Neuronal stem cell (in vitro differentiated cells): ENCODE measurements around the gene CENPW.

Experiments
- DNase-seq: peaks from one replicate; pipeline ENCODE4 v3.0.0-alpha.2; 2013; ENCODE audit warnings: low spot score
- H2AFZ ChIP-seq: one replicate; pipeline ENCODE4 v1.6.1; 2013; ENCODE audit warnings: mild to moderate bottlenecking, low read length, inconsistent platforms
- H2AK5ac ChIP-seq: 2 replicates; pipeline ENCODE4 v1.6.1; 2013; ENCODE audit warnings: low read depth, mild to moderate bottlenecking, inconsistent platforms, low read length, moderate library complexity, mixed read lengths
- H2BK120ac ChIP-seq: 2 replicates; pipeline ENCODE4 v1.6.1; 2013; ENCODE audit warnings: low read depth, mild to moderate bottlenecking, inconsistent platforms, low read length, moderate library complexity, mixed read lengths
- H2BK12ac ChIP-seq: one replicate; pipeline ENCODE4 v1.6.1; 2013; ENCODE audit warnings: low read length, inconsistent platforms
- H2BK15ac ChIP-seq: 2 replicates; pipeline ENCODE4 v1.6.1; 2013; ENCODE audit warnings: mild to moderate bottlenecking, low read length, inconsistent platforms, mixed read lengths
- H2BK5ac ChIP-seq: one replicate; pipeline ENCODE4 v1.6.1; 2013; ENCODE audit warnings: inconsistent platforms, mild to moderate bottlenecking, low read length, moderate library complexity
- H3K14ac ChIP-seq: one replicate; pipeline ENCODE4 v1.6.1; 2013; ENCODE audit warnings: low read length, inconsistent platforms
- H3K18ac ChIP-seq: 2 replicates; pipeline ENCODE4 v1.6.1; 2013; ENCODE audit warnings: low read length, inconsistent platforms
- H3K23ac ChIP-seq: 2 replicates; pipeline ENCODE4 v1.6.1; 2013; ENCODE audit warnings: low read depth, mild to moderate bottlenecking, mixed read lengths, low read length, inconsistent platforms; ENCODE audit not compliant: poor library complexity
- H3K27ac ChIP-seq: replicated peaks from 3 replicates; pipeline ENCODE4 v1.5.1; 2013; ENCODE audit warnings: low read length, inconsistent platforms
- H3K27me3 ChIP-seq, 3 experiments: 2 replicates each; pipeline ENCODE4 v1.6.1; 2013; ENCODE audit warnings: low read length in 3 of 3, mild to moderate bottlenecking in 2 of 3, inconsistent platforms in 1 of 3, low read depth in 1 of 3, mixed read lengths in 1 of 3, moderate library complexity in 1 of 3; ENCODE audit not compliant: control insufficient read depth in 3 of 3, insufficient read depth in 3 of 3
- H3K36me3 ChIP-seq, 2 donors: replicated peaks in 1 of 2; 2 replicates each; pipeline ENCODE4 v1.6.1; 2013; ENCODE audit warnings: low read length in 2 of 2; ENCODE audit not compliant: control insufficient read depth in 2 of 2, insufficient read depth in 2 of 2
- H3K4ac ChIP-seq: 2 replicates; pipeline ENCODE4 v1.6.1; 2013; ENCODE audit warnings: inconsistent platforms, mild to moderate bottlenecking, low read length, moderate library complexity
- H3K4me1 ChIP-seq, 2 donors: 1 replicate in 1 of 2; 2 replicates in 1 of 2; pipeline ENCODE4 v1.6.1; 2013; ENCODE audit warnings: low read length in 2 of 2, low read depth in 1 of 2; ENCODE audit not compliant: control insufficient read depth in 2 of 2, insufficient read depth in 1 of 2
- H3K4me2 ChIP-seq: one replicate; pipeline ENCODE4 v1.6.1; 2013; ENCODE audit warnings: mild to moderate bottlenecking, low read length, inconsistent platforms; ENCODE audit not compliant: insufficient read depth, poor library complexity, severe bottlenecking
- H3K4me3 ChIP-seq, 2 donors: 2 replicates each; pipeline ENCODE4 v1.5.1; 2013; ENCODE audit warnings: low read length in 2 of 2, mild to moderate bottlenecking in 2 of 2, inconsistent platforms in 1 of 2, moderate library complexity in 1 of 2
- H3K79me1 ChIP-seq: one replicate; pipeline ENCODE4 v1.6.1; 2013; ENCODE audit warnings: low read depth, mild to moderate bottlenecking, inconsistent platforms, low read length, moderate library complexity
- H3K9ac ChIP-seq: one replicate; pipeline ENCODE4 v1.6.1; 2013; ENCODE audit warnings: mild to moderate bottlenecking, low read depth, low read length, inconsistent platforms; ENCODE audit not compliant: poor library complexity
- H3K9me3 ChIP-seq, 2 donors: replicated peaks in 1 of 2; 2 replicates each; pipeline versions ENCODE3 to v1.6.1; 2013; ENCODE audit warnings: low read length in 2 of 2, mild to moderate bottlenecking in 2 of 2, inconsistent platforms in 1 of 2, low read depth in 1 of 2, mixed read lengths in 1 of 2, moderate library complexity in 1 of 2; ENCODE audit not compliant: control insufficient read depth in 2 of 2, insufficient read depth in 1 of 2
- H4K8ac ChIP-seq: one replicate; pipeline ENCODE4 v1.6.1; 2013; ENCODE audit warnings: low read depth, mild to moderate bottlenecking, inconsistent platforms, low read length, moderate library complexity
- H4K91ac ChIP-seq: one replicate; pipeline ENCODE4 v1.6.1; 2013; ENCODE audit warnings: low read length, low read depth, mild to moderate bottlenecking, inconsistent platforms; ENCODE audit not compliant: poor library complexity
- WGBS, 2 donors: extraction: QIAGEN DNeasy Blood & Tissue Kit; methylation state at CpG; one replicate each; pipeline ENCODE4 v1.1.7; 2013; ENCODE audit warnings: missing lambda C conversion rate in 2 of 2, mixed read lengths in 1 of 2; ENCODE audit not compliant: insufficient read length in 2 of 2, insufficient replicate concordance in 1 of 2; ENCODE audit errors: extremely low coverage in 2 of 2; 5-methylcytosine and 5-hydroxymethylcytosine counted together

CENPW gene

GRCh38 chr6:126352514-126352913 lies 12.6 kb downstream of the CENPW start:
- Histone ChIP-seq H4K91ac (no peak overlapping the region), H2BK5ac (no peak overlapping the region), H3K27me3 (no peaks in the 10 kb centered on the region), H2BK15ac (no peak overlapping the region), H2AK5ac (no peak overlapping the region), H3K4me3 (no peak overlapping the region), H3K27ac (no peak overlapping the region), H3K9me3 (peaks cover 0 to 10% of the 10 kb centered on the region in 2 donors), H3K4me2 (no peak overlapping the region), H2AFZ (no peak overlapping the region), H3K79me1 (no peaks in the 10 kb centered on the region), H3K4me1 (no peaks in the 10 kb centered on the region), H4K8ac (no peak overlapping the region), H3K14ac (no peak overlapping the region), H3K36me3 (peaks cover 2 to 36% of the 10 kb centered on the region in 2 donors), H3K4ac (no peak overlapping the region), H2BK12ac (no peak overlapping the region), H3K23ac (no peak overlapping the region), H3K9ac (no peak overlapping the region), H2BK120ac (no peak overlapping the region), H3K18ac (no peak overlapping the region)
- DNase-seq: no peak

GRCh38 chr6:126356526-126356925 lies 16.6 kb downstream of the CENPW start:
- Histone ChIP-seq H3K9me3 (peaks cover 0 to 24% of the 10 kb centered on the region in 2 donors), H3K27ac (no peak overlapping the region)

GRCh38 chr6:126359936-126360537 lies 20.1 kb downstream of the CENPW start:
- Histone ChIP-seq H3K18ac (no peak overlapping the region), H2BK15ac (no peak overlapping the region), H3K4me3 (no peak overlapping the region), H3K9ac (no peak overlapping the region), H2BK5ac (no peak overlapping the region), H4K8ac (no peak overlapping the region), H3K4me2 (no peak overlapping the region), H3K27ac (no peak overlapping the region), H3K9me3 (peaks cover 0 to 24% of the 10 kb centered on the region in 2 donors), H3K4me1 (no peaks in the 10 kb centered on the region), H3K36me3 (no peaks in the 10 kb centered on the region), H2BK120ac (no peak overlapping the region), H2AFZ (no peak overlapping the region), H3K23ac (no peak overlapping the region), H3K27me3 (no peaks in the 10 kb centered on the region), H3K79me1 (no peaks in the 10 kb centered on the region), H4K91ac (no peak overlapping the region), H2BK12ac (no peak overlapping the region), H2AK5ac (no peak overlapping the region), H3K4ac (no peak overlapping the region), H3K14ac (no peak overlapping the region)
- no CpG with 5 or more reads among the region's 1 CpG for WGBS, 2 donors
- no peak for DNase-seq

More at GRCh38 chr6:126356526-126356925, 16.6 kb downstream of the CENPW start:
- Histone ChIP-seq H4K91ac (no peak overlapping the region), H2BK120ac (no peak overlapping the region), H3K14ac (no peak overlapping the region), H3K4ac (no peak overlapping the region), H2BK15ac (no peak overlapping the region), H3K4me1 (no peaks in the 10 kb centered on the region), H3K27me3 (no peaks in the 10 kb centered on the region), H2AFZ (no peak overlapping the region), H3K36me3 (peaks cover 0 to 5% of the 10 kb centered on the region in 2 donors), H3K23ac (no peak overlapping the region), H3K9ac (no peak overlapping the region), H3K4me3 (no peak overlapping the region), H4K8ac (no peak overlapping the region), H2BK12ac (no peak overlapping the region), H2AK5ac (no peak overlapping the region), H3K18ac (no peak overlapping the region), H3K79me1 (no peaks in the 10 kb centered on the region), H3K4me2 (no peak overlapping the region), H2BK5ac (no peak overlapping the region)
- no peak for DNase-seq

GRCh38 chr6:126361832-126362440 lies 22.0 kb downstream of the CENPW start:
- Histone ChIP-seq H3K18ac (no peak overlapping the region), H3K23ac (peak overlapping the region; percentile 30), H3K9me3 (peaks cover 1 to 18% of the 10 kb centered on the region in 2 donors), H2AK5ac (no peak overlapping the region), H3K4me2 (no peak overlapping the region), H3K27me3 (no peaks in the 10 kb centered on the region), H3K36me3 (peaks cover 0 to 2% of the 10 kb centered on the region in 2 donors), H3K4me1 (no peaks in the 10 kb centered on the region), H2BK15ac (no peak overlapping the region), H3K79me1 (no peaks in the 10 kb centered on the region), H3K9ac (no peak overlapping the region), H4K91ac (no peak overlapping the region), H2BK12ac (no peak overlapping the region), H3K27ac (no peak overlapping the region), H3K4ac (no peak overlapping the region), H2BK120ac (no peak overlapping the region), H2BK5ac (no peak overlapping the region), H2AFZ (no peak overlapping the region), H4K8ac (no peak overlapping the region), H3K14ac (no peak overlapping the region), H3K4me3 (no peak overlapping the region)
- DNase-seq: no peak
- no CpG with 5 or more reads among the region's 3 CpGs for WGBS, 2 donors
